SK-N-SH treated with all-trans-retinoic acid at 6 μM for 48 hours (cell line): ENCODE measurements around the gene SDF4.
"Not testable (repeated sequence)": the region's sequence is repeated elsewhere in the genome, so short reads cannot be mapped to it uniquely, and the experiment has no call there.

Experiments
- ATAC-seq: fragments of 200-7000 bp; cut with Tn5 transposase; 3 replicates; pipeline ENCODE4 v1.9.1; 2020; ENCODE audit warnings: mild to moderate bottlenecking, moderate library complexity
- ARNTL ChIP-seq: fragments of 450-650 bp; formaldehyde crosslinking; IDR thresholded peaks from 2 replicates; pipeline ENCODE4 v1.5.0; 2020; ENCODE audit warnings: low read depth, mild to moderate bottlenecking, moderate library complexity, borderline replicate concordance
- BACH2 ChIP-seq: fragments of 250-450 bp; sonication (Bioruptor Pico); IDR thresholded peaks from 2 replicates; pipeline ENCODE4 v1.9.0; 2021; ENCODE audit warnings: mild to moderate bottlenecking, borderline replicate concordance
- CREB5 ChIP-seq: fragments of 250-450 bp; sonication (Bioruptor Pico); IDR thresholded peaks from 2 replicates; pipeline ENCODE4 v1.5.1; 2020; ENCODE audit warnings: low read depth, mild to moderate bottlenecking, moderate library complexity
- CSRNP3 ChIP-seq: fragments of 250-450 bp; sonication (Bioruptor Pico); IDR thresholded peaks from 2 replicates; pipeline ENCODE4 v1.5.1; 2021; ENCODE audit warnings: mild to moderate bottlenecking, moderate library complexity
- GLIS3 ChIP-seq: fragments of 250-450 bp; sonication (Bioruptor Pico); IDR thresholded peaks from 2 replicates; pipeline ENCODE4 v1.5.0; 2020; ENCODE audit warnings: mild to moderate bottlenecking, moderate library complexity
- ISL1 ChIP-seq: fragments of 250-450 bp; sonication (Bioruptor Pico); IDR thresholded peaks from 2 replicates; pipeline ENCODE4 v2.1.2; 2022; ENCODE audit warnings: mild to moderate bottlenecking, moderate library complexity
- OSR1 ChIP-seq: fragments of 250-450 bp; sonication (Bioruptor Pico); IDR thresholded peaks from 2 replicates; pipeline ENCODE4 v1.8.0; 2022; ENCODE audit warnings: moderate library complexity, mild to moderate bottlenecking, inconsistent platforms
- PATZ1 ChIP-seq: fragments of 250-450 bp; sonication (Bioruptor Pico); IDR thresholded peaks from 2 replicates; pipeline ENCODE4 v1.8.0; 2020; ENCODE audit warnings: mild to moderate bottlenecking, moderate library complexity, borderline replicate concordance
- PPARA ChIP-seq: fragments of 250-450 bp; sonication (Bioruptor Pico); IDR thresholded peaks from 2 replicates; pipeline ENCODE4 v1.5.0; 2020; ENCODE audit warnings: mild to moderate bottlenecking, borderline replicate concordance
- SNAI2 ChIP-seq: fragments of 250-450 bp; sonication (Bioruptor Pico); IDR thresholded peaks from 2 replicates; pipeline ENCODE4 v1.5.0; 2020; ENCODE audit warnings: mild to moderate bottlenecking, moderate library complexity
- TCF4 ChIP-seq: fragments of 250-450 bp; sonication (Bioruptor Pico); IDR thresholded peaks from 2 replicates; pipeline ENCODE4 v1.8.0; 2021; ENCODE audit warnings: mild to moderate bottlenecking, moderate library complexity, borderline replicate concordance
- TOX ChIP-seq: fragments of 250-450 bp; sonication (Bioruptor Pico); IDR thresholded peaks from 2 replicates; pipeline ENCODE4 v1.8.0; 2021; ENCODE audit warnings: mild to moderate bottlenecking, moderate library complexity, borderline replicate concordance
- TSHZ2 ChIP-seq: fragments of 250-450 bp; sonication (Bioruptor Pico); IDR thresholded peaks from 2 replicates; pipeline ENCODE4 v1.5.0; 2020; ENCODE audit warnings: mild to moderate bottlenecking, moderate library complexity
- ZFP30 ChIP-seq: fragments of 450-650 bp; formaldehyde crosslinking; IDR thresholded peaks from 2 replicates; pipeline ENCODE4 v1.5.0; 2022; ENCODE audit warnings: mild to moderate bottlenecking, moderate library complexity
- ZNF565 ChIP-seq: fragments of 450-650 bp; formaldehyde crosslinking; conservative IDR thresholded peaks from 2 replicates; pipeline ENCODE4 v1.5.0; 2020; ENCODE audit warnings: low read depth, mild to moderate bottlenecking, moderate library complexity
- ZNF70 ChIP-seq: fragments of 450-650 bp; formaldehyde crosslinking; IDR thresholded peaks from 2 replicates; pipeline ENCODE4 v1.5.0; 2020; ENCODE audit warnings: mild to moderate bottlenecking, moderate library complexity
- ZNF8 ChIP-seq: fragments of 450-650 bp; formaldehyde crosslinking; IDR thresholded peaks from 2 replicates; pipeline ENCODE4 v1.5.0; 2020; ENCODE audit warnings: mild to moderate bottlenecking, moderate library complexity

The SDF4 gene

GRCh38 chr1:1254667-1254998 is 22.8 kb upstream of the SDF4 start:
- TF ChIP-seq ZNF8 (CRISPR knock-in tag) (no peak), PPARA (no peak), ZNF565 (CRISPR knock-in tag) (no peak), PATZ1 (CRISPR knock-in tag) (no peak), ZFP30 (no peak), CSRNP3 (CRISPR knock-in tag) (no peak)
- ATAC-seq: no peak

- no peak for TF ChIP-seq ZNF70 (CRISPR knock-in tag)
- TF ChIP-seq CREB5 (CRISPR knock-in tag): no peak
- no peak for TF ChIP-seq BACH2
- TF ChIP-seq OSR1 (CRISPR knock-in tag): no peak
- TF ChIP-seq PPARA: no peak
- TF ChIP-seq TOX (CRISPR knock-in tag): no peak
- TF ChIP-seq ISL1 (CRISPR knock-in tag): no peak
- no peak for TF ChIP-seq ZFP30
- no peak for TF ChIP-seq GLIS3
- no peak for TF ChIP-seq ZNF565 (CRISPR knock-in tag)
- no peak for TF ChIP-seq TSHZ2
- no peak for ATAC-seq
Observed at GRCh38 chr1:1253972-1254666, 22.3 kb upstream of the SDF4 start.

- ATAC-seq: no peak
- no peak for TF ChIP-seq BACH2
- no peak for TF ChIP-seq SNAI2 (CRISPR knock-in tag)
- no peak for TF ChIP-seq CREB5 (CRISPR knock-in tag)
- no peak for TF ChIP-seq PPARA
- TF ChIP-seq ZFP30: no peak
- TF ChIP-seq TCF4: no peak
- no peak for TF ChIP-seq ARNTL (CRISPR knock-in tag)
Observed at GRCh38 chr1:1253314-1253713, 21.5 kb upstream of the SDF4 start.

GRCh38 chr1:1250786-1251284 is 19.0 kb upstream of the SDF4 start:
- TF ChIP-seq BACH2 (no peak), TSHZ2 (no peak), PPARA (no peak), ISL1 (CRISPR knock-in tag) (no peak)
- no peak for ATAC-seq

GRCh38 chr1:1248009-1248913 is 16.5 kb upstream of the SDF4 start:
- not testable (repeated sequence) for ATAC-seq
